Glutamatergic neuron (in vitro differentiated cells): ENCODE measurements around the gene PTPRN2. TPM values are rescaled to one million over a fixed set of nuclear protein-coding genes. Genes with fewer than 3 reads are reported as not detected.

Experiments
- DNase-seq: peaks from one replicate; pipeline ENCODE4 v3.0.0; 2022
- H3K27ac Mint-ChIP-seq: one replicate; pipeline ENCODE4 v1.8.0; 2020; ENCODE audit warnings: mild to moderate bottlenecking, mixed read lengths, inconsistent platforms; ENCODE audit not compliant: unreplicated experiment
- H3K27me3 Mint-ChIP-seq: one replicate; pipeline ENCODE4 v1.8.0; 2020; ENCODE audit warnings: mild to moderate bottlenecking, moderate library complexity, mixed read lengths, inconsistent platforms; ENCODE audit not compliant: unreplicated experiment
- H3K36me3 Mint-ChIP-seq: one replicate; pipeline ENCODE4 v1.8.0; 2020; ENCODE audit warnings: mild to moderate bottlenecking, mixed read lengths, inconsistent platforms; ENCODE audit not compliant: unreplicated experiment
- H3K4me1 Mint-ChIP-seq: one replicate; pipeline ENCODE4 v1.8.0; 2020; ENCODE audit warnings: mild to moderate bottlenecking, low read depth, mixed read lengths, inconsistent platforms; ENCODE audit not compliant: unreplicated experiment
- H3K4me3 Mint-ChIP-seq: one replicate; pipeline ENCODE4 v1.8.0; 2020; ENCODE audit warnings: mild to moderate bottlenecking, mixed read lengths, inconsistent platforms; ENCODE audit not compliant: unreplicated experiment
- H3K9me3 Mint-ChIP-seq: one replicate; pipeline ENCODE4 v1.8.0; 2020; ENCODE audit warnings: mild to moderate bottlenecking, moderate library complexity, mixed read lengths, inconsistent platforms; ENCODE audit not compliant: unreplicated experiment
- total RNA-seq: library from RNA; stranded (reverse); fragmentation: NEBNext Ultra II Directional; extraction: Animal tissue kit (Norgen Biotek cat#: 25700); gene quantifications from one replicate; pipeline ENCODE4 v1.2.1, GENCODE V29; 2021; ENCODE audit not compliant: unreplicated experiment
- TF ChIP-seq, protein P1 (sequence below): fragments of 200-600 bp; sonication (generic); IDR thresholded peaks from one replicate; pipeline ENCODE4 v1.5.0; 2021; ENCODE audit not compliant: partially characterized antibody, unreplicated experiment

Gene PTPRN2
- total RNA-seq, 1 donor from 2014 or later, result 49.0 TPM

DNA sequence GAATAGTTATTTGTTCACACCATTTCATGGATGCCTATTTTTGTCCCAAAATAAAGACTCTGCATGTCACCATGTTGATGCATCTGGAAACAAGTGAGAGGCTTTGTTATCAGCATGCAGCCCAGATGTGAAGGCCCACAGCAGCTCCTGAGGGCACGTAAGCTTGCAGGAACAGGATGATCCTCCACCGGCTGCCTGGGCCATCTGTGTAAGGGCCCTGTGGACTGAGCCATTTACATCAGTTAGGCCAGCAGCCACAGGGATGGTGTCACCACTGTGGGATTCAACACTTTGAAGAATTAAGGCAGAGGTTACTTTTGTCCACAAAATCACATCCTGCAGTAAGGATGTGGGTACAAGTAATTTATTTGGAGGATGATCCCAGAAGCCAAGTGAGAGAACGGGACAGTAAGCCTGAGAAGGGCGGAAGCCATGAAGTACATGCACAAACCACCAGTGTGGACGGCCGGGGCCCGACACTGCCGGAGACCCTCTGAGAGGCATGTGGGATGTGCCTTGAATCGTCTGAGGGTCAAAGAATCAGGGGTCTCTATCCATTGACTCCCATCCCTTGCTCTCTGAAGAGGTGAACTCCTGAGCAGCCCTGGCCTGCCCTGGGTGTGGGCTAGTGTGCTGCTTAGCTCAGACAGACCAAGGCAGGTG is 641.1 kb downstream of the PTPRN2 start:
- TF ChIP-seq, protein P1, sequence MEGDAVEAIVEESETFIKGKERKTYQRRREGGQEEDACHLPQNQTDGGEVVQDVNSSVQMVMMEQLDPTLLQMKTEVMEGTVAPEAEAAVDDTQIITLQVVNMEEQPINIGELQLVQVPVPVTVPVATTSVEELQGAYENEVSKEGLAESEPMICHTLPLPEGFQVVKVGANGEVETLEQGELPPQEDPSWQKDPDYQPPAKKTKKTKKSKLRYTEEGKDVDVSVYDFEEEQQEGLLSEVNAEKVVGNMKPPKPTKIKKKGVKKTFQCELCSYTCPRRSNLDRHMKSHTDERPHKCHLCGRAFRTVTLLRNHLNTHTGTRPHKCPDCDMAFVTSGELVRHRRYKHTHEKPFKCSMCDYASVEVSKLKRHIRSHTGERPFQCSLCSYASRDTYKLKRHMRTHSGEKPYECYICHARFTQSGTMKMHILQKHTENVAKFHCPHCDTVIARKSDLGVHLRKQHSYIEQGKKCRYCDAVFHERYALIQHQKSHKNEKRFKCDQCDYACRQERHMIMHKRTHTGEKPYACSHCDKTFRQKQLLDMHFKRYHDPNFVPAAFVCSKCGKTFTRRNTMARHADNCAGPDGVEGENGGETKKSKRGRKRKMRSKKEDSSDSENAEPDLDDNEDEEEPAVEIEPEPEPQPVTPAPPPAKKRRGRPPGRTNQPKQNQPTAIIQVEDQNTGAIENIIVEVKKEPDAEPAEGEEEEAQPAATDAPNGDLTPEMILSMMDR, result no peak
- no peak overlapping the region for H3K27ac Mint-ChIP-seq
- H3K4me3 Mint-ChIP-seq, result no peak overlapping the region
- H3K36me3 Mint-ChIP-seq, result peaks cover 16% of the 10 kb centered on the region
- peaks cover 4% of the 10 kb centered on the region for H3K27me3 Mint-ChIP-seq
- H3K9me3 Mint-ChIP-seq, result peaks cover 16% of the 10 kb centered on the region
- no peak for DNase-seq
- no peaks in the 10 kb centered on the region for H3K4me1 Mint-ChIP-seq

DNA sequence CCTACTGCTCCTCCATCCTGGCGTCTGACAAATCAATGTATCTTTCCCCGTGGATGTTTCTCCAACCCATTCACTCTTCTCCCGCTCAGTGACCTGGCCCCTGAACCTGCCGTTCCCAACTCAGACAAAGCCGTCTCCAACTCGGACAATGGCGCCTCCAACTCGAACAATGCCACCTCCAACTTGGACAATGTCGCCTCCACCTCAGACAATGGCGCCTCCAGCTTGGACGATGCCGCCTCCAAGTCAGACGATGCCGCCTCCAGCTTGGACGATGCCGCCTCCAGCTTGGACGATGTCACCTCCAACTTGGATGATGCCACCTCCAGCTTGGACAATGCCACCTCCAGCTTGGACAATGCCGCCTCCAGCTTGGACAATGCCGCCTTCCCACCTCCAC is 642.2 kb downstream of the PTPRN2 start:
- H3K27ac Mint-ChIP-seq, result no peak overlapping the region
- TF ChIP-seq, protein P1, result no peak
- no peak overlapping the region for H3K4me3 Mint-ChIP-seq
- no peak for DNase-seq
- peaks cover 14% of the 10 kb centered on the region for H3K9me3 Mint-ChIP-seq
- H3K36me3 Mint-ChIP-seq, result peaks cover 12% of the 10 kb centered on the region
- H3K27me3 Mint-ChIP-seq, result peaks cover 7% of the 10 kb centered on the region
- no peaks in the 10 kb centered on the region for H3K4me1 Mint-ChIP-seq

DNA sequence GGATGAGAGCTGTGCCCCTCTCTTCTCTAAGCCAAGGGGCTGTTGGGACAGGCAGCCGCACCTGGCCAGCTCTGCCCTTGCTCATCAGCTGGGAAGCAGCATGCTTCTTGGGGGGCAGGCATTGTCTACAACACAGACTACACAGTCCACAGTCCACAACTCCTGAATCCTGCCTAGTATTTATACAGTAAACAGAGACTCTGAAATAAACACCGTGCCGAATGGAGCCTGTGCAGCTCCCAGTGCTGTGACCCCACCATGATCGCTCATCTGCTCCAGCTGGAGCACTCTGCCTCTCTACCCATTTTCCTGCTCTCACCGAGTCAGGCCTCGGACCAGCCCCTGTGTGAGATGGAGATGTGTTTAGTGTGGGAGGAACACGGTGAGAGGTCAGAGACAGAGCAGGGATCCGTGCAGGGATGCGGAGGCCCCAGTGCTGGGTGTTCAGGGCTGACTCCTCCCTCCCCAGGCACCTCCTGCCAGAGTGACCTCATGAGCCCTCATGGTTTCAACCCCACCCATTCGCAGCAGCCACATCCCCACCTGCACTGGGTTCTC is 642.8 kb downstream of the PTPRN2 start:
- DNase-seq, result no peak
- Mint-ChIP-seq H3K4me1 (no peaks in the 10 kb centered on the region), H3K9me3 (peaks cover 16% of the 10 kb centered on the region), H3K4me3 (no peak overlapping the region), H3K36me3 (peaks cover 9% of the 10 kb centered on the region), H3K27me3 (peaks cover 7% of the 10 kb centered on the region), H3K27ac (no peak overlapping the region)
- TF ChIP-seq, protein P1, result no peak

DNA sequence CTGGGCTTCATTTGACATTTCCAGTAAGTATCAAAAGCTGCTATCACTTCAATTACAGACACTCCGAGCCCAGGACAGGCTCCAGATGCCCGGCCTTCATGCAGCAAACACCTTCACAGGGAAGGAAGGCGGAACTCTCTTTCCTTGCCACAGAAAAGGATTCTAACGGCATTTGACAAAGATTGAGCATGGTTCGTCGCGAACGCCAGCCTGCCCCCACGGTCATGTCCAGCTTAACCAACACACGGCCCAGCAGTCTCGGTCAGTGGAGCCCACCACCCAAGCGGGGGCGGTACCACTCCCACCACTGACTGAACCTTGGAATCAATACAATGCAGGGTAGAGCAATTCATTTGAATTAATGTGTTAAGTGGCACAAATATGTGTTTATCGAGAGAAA is 643.6 kb downstream of the PTPRN2 start:
- Mint-ChIP-seq H3K4me1 (no peaks in the 10 kb centered on the region), H3K27me3 (peaks cover 7% of the 10 kb centered on the region), H3K9me3 (peaks cover 16% of the 10 kb centered on the region), H3K36me3 (peaks cover 9% of the 10 kb centered on the region), H3K27ac (no peak overlapping the region), H3K4me3 (no peak overlapping the region)
- TF ChIP-seq, protein P1, result no peak
- DNase-seq, result no peak

DNA sequence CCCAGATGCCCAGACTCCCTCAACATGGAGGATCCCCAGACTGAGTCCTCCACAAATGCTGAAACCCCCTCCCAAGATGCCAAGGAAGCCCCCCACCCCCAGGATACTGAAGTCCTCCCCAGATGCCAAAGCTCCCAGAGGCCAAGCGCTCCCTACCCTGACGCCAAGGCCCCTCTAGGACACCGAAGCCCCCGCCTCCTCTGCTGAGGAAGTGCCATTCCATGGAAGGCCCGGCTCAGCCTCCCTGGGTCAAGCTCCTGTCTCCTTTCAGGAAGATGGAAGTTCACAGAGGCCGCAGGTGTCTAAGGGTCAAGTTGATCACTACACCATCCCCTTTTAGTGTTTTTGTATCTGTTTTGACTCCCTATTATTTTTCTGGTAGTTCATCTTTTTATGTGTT is 644.1 kb downstream of the PTPRN2 start:
- H3K36me3 Mint-ChIP-seq, result peaks cover 9% of the 10 kb centered on the region
- peaks cover 16% of the 10 kb centered on the region for H3K9me3 Mint-ChIP-seq

More for the DNA sequence above, 644.1 kb downstream of the PTPRN2 start:
- Mint-ChIP-seq H3K4me3 (no peak overlapping the region), H3K27ac (no peak overlapping the region), H3K4me1 (no peaks in the 10 kb centered on the region), H3K27me3 (peaks cover 7% of the 10 kb centered on the region)
- TF ChIP-seq, protein P1, result no peak
- DNase-seq, result no peak
